Breast epithelium (tissue), 3 donors: ENCODE results near the gene HYDIN.

Source experiments
- POLR2A ChIP-seq: fragments of 450-650 bp; IDR thresholded peaks from one replicate; pipeline ENCODE4 v1.6.1; 2016; ENCODE audit warnings: antibody characterized with exemption, mild to moderate bottlenecking, moderate library complexity
- POLR2AphosphoS5 ChIP-seq, 3 donors: sonication (generic); formaldehyde crosslinking; IDR thresholded peaks; one replicate each; pipeline ENCODE4 v1.6.1; 2017; ENCODE audit warnings: antibody characterized with exemption in 3 of 3
- TF ChIP-seq, protein P1 (sequence below), 3 donors: fragments of 450-650 bp; IDR thresholded peaks; one replicate each; pipeline ENCODE4 v1.5.1; 2016 to 2017; ENCODE audit warnings: antibody characterized with exemption in 3 of 3, mild to moderate bottlenecking in 3 of 3, moderate library complexity in 3 of 3

DNA sequence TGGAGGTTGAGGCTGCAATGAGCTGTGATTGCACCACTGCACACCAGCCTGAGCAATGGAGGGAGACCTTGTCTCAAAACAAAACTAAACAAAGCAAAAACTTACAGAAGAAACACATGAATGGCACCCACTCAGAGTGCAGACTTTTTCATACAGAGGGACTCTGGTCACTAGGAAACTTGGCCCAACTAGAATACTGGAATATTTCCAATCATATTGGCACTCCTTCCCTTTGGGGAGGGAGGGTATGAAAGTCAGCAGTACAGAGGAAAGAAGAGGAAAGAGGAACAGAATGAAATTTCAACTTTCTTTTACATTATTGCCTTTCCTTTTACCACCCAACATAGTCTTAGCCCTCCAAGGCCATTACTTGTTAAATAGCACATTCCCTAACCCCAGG is 30.5 kb upstream of the HYDIN start:
- TF ChIP-seq, protein P1, sequence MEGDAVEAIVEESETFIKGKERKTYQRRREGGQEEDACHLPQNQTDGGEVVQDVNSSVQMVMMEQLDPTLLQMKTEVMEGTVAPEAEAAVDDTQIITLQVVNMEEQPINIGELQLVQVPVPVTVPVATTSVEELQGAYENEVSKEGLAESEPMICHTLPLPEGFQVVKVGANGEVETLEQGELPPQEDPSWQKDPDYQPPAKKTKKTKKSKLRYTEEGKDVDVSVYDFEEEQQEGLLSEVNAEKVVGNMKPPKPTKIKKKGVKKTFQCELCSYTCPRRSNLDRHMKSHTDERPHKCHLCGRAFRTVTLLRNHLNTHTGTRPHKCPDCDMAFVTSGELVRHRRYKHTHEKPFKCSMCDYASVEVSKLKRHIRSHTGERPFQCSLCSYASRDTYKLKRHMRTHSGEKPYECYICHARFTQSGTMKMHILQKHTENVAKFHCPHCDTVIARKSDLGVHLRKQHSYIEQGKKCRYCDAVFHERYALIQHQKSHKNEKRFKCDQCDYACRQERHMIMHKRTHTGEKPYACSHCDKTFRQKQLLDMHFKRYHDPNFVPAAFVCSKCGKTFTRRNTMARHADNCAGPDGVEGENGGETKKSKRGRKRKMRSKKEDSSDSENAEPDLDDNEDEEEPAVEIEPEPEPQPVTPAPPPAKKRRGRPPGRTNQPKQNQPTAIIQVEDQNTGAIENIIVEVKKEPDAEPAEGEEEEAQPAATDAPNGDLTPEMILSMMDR (IDR thresholded peaks at IDR 0.05): no peak
- TF ChIP-seq POLR2AphosphoS5 (IDR thresholded peaks at IDR 0.05) (no peak), POLR2A (no peak)
